ENCODE results near the gene EIF1.

Gene EIF1

DNA sequence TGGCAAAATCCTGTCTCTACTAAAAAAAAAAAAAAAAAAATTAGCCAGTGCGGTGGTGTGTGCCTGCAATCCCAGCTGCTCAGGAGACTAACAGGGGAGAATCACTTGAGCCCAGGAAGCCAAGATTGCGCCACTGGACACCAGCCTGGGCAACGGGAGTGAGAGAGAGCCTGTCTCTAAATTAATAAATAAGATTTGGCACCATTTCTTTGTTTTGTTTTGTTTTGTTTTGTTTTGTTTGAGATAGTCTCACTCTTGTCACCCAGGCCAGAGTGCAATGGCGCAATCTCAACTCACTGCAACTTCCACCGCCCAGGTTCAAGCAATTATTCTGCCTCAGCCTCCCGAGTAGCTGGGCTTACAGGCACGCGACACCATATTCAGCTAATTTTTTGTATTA is 14.0 kb downstream of the EIF1 start:
- DNase-seq (ENCODE audit: low read depth) = no peak

DNA sequence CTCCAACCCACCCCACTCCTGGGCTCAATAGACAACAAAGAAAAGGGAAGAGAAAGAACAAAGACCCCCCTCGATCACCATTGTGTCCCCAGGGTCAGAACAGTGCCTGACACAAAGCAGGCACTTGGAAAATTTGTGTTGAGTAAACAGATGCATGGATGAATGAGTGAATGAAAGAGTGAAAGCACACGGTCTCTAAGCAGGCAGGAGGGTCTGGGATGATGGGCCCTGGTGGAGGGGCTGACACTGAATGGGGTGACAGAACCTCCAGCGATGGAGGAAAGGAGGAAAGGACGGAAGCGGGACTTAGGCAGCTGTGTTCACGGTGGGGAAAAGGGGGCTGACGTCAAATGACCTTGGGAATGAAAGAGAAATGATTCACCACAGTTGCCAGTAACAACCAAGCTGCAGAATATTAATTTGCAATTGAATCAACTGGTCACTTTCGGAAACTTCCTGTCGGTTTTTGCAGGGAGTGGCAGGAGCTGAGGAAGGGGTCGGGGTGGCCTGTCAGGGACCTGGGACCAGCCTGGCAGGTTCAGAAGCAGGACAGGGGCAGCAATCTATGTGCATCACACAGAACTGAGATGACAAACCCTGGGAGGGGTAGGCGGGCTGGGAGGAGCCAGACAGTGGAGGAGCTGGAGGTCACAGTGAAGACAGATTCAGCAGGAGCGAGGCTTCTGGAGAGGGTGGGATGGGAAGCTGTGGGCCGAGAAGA is 16.7 kb downstream of the EIF1 start:
- DNase-seq (ENCODE audit: low read depth) = no peak

DNA sequence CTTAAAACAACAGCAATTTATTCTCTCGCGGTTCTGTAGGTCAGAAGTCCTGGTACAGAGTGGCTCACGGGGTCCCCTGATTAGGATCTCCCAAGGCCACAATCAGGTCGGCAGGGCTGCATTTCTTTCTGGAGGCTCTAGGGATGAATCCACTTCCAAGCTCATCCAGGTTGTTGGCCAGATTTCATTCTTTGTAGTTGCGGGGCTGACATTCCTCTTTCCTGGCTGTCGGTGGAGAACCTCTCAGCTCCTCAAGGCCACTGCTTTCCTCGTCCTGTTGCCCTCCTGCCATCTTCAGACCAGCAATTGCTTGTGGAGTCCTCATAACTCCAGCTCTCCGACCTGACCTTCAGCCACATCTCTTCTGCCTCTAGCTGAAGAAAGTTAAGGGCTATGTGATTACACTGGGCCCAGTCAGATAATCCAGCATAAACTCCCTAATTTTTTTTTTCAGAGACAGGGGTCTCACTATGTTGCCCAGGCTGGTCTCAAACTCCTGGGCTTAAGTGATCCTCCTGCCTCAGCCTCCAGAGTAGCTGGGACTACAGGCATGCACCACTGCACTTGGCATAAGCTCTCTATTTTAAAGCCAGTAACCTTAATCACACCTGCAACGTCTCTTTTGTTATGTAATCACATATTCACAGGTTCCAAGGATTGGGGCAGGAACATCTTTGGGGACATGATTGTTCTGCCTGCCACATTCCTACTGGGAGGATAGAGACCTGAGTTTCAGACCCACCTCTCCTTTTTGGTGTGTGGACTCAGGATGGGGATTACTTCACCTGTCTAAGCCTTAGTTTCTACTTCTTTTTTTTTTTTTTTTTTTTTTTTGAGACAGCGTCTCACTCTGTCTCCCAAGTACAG is 19.4 kb downstream of the EIF1 start:
- DNase-seq (ENCODE audit: low read depth) = no peak

DNA sequence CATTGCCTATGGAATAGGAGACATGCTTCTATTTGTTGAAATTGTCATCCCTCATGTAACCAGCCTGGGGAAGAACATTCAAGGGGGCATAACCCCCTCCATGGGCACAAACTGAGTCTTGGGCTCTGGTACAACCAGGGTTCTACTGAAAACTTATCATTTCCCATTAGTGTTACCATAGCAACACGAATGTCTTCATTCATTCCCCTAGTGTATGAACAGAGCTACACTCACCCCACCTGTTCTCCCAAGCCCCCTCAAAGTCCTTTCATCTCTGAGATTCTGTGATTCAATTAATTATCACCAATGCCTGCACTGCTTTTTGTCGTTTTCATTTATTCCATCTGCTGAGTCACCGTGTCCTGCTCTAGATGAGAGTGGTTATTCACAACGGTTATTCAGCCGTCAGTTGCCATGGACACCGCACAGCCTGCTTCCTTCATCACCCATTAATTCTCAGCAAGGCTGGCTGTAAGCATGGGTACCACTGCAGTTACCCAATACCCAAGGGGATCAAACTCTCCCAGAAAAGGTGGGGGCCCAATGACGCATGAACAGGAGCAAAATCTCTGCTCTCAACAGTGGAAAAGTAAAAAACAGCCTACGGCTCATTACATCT is 21.9 kb downstream of the EIF1 start:
- DNase-seq (ENCODE audit: low read depth) = no peak

DNA sequence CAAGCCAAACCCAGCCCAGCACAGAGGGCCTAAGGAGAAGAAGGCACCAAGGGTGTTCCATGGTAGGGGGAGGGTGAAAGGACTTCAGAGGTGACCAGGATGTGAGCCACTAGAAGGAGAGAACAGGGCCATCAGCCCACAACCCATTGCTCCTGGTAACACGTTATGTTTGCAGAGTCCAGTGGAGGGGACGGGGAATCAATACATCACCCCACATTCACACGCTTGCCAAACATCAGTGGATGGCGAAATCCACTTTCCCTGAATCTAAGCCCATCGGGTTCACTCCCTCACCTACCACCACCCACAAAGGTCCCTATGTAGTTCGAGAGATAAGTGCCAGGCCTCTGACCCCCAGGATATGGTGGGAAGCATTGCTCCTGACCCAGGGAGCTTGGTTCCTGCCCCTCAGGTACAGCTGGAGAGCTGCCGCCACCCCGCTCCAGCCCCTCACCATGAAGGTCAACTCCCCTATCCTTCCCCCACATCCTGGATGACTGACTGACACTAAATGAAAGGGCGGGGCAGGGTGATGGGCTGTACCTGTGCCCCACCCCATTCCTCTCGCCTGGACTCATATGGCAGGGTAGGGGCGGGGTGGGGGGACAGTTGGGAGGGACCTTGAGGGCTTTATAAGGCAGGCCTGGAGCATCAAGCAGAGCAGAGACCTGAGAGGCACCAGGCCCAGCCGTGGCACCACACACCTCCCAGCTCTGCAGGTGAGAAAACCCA is 23.1 kb downstream of the EIF1 start, which contains the start of gene GAST:
GAST (plus strand) TSS at position 663 of the 732 bp plus-strand sequence. CDS start 3,106 bp downstream, outside the sequence.
- DNase-seq (ENCODE audit: low read depth) = no peak

DNA sequence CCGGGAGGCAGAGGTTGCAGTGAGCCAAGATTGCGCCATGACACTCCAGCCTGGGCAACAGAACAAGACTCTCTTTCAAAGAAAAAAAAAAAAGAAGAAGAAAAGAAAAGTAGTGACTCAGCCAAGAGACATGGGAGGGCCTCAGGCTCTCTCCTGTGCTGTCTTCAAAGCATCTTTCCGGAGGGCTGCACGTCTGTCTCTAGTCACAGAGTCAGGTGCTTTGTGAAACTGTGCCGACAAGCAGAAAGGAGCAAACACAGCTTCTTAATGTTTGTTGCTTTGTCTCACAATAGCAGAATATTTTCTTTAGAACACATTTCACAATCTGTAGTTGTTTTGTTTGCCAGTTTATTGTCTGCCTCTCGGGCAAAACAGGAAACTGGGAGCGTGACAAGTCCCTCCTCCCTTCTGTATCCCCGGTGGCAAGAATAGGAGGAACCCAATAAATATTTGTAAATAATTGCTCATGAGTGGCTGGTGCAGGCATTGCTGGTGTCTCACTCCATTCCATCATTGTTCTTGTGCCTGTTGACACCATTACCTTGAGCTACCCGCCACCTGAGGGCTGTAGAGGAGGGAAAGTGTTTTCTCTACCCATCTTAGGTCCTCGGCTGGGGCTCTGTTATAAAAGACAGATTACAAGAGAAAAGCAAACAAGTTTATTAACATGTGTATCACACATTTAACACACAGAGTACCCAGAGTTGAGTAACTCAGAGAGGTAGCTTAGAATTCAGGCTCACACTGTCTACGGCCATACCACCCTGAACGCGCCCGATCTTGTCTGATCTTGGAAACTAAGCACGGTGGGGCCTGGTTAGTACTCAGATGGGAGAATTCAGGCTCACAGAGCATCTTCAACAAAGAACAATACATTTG is 29.0 kb downstream of the EIF1 start:
- DNase-seq (ENCODE audit: low read depth) = no peak

DNA sequence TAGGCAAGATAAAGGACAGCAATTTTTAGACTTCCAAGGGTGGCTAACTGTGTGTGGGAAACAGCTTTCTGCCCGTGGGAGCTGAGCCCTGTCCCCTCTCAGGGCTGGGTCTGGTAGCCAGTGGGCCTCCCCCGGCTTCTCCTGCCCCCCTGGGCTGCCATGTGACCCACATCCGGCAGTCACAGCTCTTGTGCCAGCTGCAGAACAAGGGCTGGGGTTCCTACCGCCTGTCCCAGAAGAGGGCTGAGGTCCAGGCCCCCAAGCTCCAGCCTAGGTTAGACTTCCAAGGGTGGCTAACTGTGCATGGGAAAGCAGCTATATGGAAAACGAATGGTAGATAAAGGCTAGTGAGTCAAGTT is 29.6 kb downstream of the EIF1 start:
- no peak for DNase-seq (ENCODE audit: low read depth)

DNA sequence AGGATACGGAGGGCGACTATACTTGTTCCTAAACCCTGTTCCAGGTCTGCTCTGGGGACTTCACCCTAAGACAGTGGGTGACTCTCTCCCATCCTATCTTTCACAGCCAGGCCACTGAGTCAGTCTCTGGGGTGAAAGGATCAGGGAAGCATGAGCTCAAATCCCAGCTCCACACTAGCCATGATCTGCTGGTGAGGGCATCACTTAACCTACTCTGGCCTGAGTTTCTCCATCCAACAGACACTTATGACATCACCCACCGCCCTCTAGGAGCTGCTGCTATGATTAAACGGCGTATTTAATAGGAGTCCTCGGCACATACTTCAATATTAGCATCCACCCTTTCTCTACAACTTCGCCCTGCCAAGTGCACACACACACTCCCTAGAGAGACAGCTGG is 33.5 kb downstream of the EIF1 start:
- no peak for DNase-seq (ENCODE audit: low read depth)

DNA sequence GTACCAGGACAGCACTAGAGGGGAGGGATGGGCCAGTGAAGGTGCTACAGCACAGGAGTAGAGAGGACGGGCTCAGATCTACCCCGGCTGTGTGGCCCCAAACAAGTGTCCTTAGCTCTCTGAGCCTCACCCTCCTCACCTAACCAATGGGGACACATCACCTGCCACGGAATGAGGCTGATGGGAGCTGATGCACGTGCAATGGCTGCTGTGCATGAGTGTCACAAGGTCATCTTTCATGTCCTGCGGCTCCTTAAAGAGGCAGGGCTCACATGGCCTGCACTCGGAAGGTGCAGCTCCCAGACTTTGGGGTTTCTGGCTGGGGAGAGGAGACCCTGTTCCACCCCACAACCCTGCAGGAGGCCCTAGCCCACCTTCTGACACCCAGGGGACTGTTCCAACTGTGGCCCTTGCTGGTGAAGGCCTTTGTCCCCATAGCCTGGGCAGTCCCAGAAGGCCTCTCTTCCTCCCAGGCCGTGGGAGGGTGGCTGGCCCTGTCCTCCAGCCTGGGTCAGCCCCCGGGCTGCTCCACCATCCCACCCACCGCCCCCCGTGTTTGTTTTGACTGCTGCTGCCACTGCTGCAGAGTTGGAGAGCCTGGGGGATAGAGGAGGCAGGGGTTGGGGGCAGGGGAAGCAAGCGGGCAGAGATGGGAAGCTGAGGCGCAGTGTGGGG is 35.3 kb downstream of the EIF1 start:
- DNase-seq (ENCODE audit: low read depth) = no peak

DNA sequence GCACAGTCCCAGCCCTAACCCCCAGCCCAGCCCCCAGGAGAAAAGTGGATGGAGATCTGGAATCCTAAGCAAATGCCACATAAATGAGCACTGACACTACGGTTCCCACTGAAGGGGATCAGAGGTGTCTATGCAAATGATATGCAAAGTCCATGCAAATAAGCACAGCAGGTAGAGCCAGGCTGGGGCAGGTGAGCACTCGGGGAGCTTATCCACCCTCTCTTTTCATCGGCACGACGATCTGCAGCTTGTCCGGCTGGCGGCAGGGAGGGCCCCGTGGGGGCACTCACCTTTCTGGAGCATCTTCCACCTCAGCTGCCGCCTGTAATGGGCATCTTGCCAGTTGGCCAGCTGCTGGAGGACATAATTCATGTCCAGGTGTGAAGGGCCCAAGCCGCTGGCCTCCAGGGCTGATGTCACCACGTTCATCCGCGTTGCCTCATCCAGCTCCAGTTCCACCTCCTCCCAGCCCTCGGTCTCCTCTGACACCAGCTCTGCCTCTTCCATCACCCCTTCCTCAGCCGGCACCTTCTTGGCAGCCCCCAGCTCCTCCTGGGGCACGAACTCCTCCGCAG is 35.9 kb downstream of the EIF1 start:
- DNase-seq (ENCODE audit: low read depth) = no peak

DNA sequence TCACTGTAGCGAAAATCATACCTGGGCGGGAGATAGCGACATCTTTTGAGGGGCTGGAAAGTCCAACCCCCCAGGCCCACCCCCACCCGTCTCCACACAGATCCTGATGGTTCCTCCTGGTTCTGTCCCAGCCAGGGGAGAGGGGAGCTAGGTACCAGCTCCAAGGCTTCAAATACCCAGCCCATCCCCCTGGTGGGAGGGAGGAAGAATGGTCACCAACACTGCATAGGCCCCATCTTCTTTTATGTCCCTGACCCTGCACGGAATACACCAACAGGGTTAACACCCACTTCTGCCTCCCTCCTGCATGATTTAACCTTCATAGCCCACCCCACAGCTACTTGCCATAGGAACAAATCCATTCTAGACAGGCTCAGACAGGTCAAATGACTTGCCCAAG is 36.4 kb downstream of the EIF1 start:
- no peak for DNase-seq (ENCODE audit: low read depth)

DNA sequence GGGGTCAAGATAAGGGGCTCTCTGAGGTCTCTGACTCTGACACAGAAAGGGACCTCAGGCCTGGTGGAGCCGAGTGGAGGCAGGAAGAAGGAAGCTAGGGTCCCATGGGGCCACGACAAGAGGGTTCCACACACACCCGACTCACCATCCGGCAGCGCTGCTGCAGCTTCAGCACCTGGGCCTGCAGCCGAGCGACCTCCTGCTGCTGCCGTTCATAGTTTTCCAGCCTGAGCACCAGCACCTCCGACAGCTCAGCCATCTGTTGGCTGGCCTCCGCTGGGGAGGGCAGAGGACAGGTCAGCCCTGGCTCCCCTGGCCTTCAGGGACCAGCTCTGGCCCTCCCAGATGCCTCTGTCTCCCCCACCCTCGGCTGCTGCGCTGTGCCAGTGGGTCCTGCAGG is 39.4 kb downstream of the EIF1 start:
- DNase-seq (ENCODE audit: low read depth) = no peak

DNA sequence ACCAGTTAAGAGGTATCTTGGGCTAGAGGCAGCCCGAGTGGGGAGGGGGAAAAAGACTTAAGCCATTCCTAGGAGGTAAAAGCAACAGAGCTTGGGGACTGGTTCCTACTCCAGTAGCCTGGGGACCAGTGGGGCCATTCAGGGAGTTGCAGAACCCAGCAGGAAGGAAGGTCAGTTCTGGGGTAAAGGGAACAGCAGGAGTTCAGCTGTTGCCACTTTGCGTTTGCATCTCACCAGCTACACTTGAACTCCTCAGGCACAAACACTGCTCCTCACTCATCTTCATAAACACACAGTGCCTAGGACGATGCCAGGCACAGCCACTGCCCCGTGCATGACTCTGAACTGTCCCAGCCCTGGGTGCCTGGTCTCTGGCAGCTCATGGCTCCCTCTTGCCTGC is 41.8 kb downstream of the EIF1 start:
- no peak for DNase-seq (ENCODE audit: low read depth)

DNA sequence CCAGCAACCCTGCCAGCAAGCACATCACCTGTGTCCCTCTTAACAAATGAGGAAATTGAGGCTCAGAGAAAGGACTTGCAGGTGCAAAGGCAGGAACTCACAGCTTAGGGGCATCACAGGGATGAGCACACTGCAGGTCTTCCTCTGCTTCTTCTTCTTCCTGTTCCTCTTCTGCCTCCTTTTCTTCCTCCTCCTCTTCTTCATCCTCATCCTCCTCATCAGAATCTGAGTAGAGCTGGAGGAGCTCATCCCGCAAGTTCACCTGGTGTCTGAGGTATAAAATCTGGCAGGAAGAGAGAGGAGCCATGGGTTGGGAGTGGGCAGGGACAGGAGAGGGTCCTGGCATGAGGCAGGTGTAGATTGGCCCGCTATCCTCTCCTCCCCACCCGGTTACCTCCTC is 43.2 kb downstream of the EIF1 start:
- no peak for DNase-seq (ENCODE audit: low read depth)

DNA sequence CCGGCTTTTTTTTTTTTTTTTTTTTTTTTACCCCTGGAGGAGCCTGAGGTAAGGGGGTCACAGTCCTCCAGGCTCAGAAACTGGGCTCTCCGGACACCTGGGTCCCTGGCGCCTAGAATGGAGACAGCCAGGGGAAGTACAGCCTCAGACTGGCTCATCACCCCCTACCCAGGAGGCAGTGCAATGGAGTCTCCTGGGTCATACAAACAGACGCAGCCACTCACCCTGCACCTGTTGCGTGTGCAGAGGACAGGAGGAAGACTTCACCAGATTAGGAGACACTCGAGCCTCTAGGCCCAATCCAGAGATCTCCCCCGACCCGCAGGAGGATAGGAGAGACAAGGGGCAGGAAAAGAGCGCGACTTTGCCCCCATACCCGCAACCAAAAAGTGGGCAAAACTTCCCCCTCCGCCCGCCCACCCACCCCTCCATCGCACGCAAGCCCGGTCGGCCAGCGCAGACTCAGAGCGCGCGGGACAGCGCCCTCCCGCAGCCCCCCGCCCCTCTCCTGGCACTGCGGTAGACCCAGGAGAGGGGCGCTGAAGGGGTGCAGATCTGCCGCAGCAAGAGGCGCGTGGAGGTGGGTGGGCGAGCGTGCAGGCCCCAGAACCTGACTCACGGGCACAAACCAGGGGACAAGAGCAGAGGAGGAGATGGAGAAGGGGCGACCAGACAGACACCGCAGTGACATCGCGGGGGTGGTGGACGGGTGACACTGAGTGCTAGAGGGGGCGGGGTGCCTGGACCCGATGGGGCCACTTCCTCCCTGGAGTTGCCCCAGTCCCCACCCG is 44.9 kb downstream of the EIF1 start:
- DNase-seq (ENCODE audit: low read depth) = no peak

DNA sequence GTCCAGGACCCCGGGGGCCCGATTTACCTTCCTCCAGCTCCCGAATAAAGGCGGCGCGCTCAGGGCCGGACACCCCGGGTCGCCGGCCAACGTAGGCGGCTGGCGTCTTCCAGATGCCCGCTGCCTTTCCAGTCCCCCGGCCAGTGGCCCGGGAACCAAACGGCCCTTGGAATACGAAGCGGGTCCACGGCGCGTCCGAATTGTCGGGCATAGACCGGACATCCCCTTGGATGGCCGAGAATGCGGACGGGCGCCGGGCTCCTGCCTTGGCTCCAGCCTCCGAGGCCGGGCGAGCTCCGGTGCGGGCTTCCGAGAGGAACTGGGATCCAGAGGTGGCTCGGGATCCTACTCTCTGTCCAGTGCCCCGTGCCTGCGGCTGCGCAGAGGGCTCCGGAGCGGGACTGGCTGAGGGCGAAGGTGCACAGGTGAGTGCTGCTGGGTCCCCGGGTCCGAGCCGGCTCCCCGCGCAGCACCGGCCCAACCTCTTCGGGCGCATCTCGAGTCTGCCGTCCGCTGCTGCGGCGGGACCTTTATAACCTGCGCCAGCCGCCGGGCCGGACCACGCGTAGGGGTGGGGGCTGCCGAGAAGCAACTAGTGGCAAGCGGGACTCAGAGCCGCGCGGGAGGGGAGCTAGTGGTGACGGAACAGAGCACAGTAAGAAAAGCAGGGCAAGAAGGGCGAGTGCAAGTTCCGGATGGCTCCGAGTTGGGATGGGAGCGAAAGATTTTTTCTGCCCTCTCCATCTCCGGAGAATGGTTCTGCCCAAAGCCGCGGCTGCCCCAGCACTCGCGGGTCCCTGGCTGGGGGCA is 45.7 kb downstream of the EIF1 start, which contains the start of gene HAP1:
HAP1 (minus strand) TSS at position 505 of the 810 bp plus-strand sequence; CDS start at position 496, 9 bp downstream.
- DNase-seq (ENCODE audit: low read depth) = no peak

DNA sequence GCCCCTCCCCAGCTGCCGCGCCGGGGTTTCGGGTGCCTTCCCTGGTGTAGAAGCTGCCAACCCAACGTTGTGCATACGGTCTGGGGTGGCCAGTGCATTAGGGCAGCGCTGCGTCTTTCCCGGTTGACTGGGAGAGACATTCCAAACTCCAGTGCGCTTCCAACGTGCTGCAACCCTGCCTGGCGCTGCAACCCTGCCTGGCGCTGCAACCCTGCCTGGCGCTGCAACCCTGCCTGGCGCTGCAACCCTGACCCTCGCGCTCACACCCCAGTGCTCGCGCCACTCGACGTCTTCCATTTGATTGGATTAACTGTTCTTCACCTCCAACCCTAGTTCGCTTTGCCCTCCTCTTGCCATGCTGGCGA is 46.2 kb downstream of the EIF1 start:
- DNase-seq (ENCODE audit: low read depth) = no peak

DNA sequence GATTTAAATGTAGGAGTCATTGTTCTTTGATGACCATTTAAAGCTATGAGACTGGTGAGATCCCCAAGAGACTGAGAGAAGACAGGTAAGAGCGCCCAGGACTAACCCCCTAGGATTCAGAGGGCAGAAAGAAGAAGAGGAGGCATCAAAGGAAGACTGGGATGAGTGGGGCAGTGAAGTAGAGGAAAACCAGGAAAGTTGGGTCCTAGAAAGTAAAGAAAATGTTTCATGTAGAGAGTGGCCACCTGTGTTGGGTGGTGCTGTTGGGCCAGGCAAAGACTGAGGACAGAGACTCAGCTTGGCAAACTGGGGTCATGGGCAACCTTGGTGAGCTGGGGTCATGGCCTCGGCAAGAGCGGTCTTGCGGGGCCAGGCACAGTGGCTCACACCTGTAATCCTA is 47.1 kb downstream of the EIF1 start:
- DNase-seq (ENCODE audit: low read depth) = no peak
